NT2/D1 (cell line): ENCODE measurements around the gene FBXL13.

Experiments used
- SUZ12 ChIP-seq: IDR thresholded peaks from 2 replicates; pipeline ENCODE4 v1.6.1; 2011; ENCODE audit not compliant: insufficient read length, insufficient read depth; ENCODE audit errors: extremely low read depth
- YY1 ChIP-seq: IDR thresholded peaks from 2 replicates; pipeline ENCODE4 v1.6.1; 2011; ENCODE audit not compliant: insufficient read length, insufficient read depth
- ZNF274 ChIP-seq: IDR thresholded peaks from 2 replicates; pipeline ENCODE4 v1.6.1; 2011; ENCODE audit warnings: mild to moderate bottlenecking, low read depth, low read length

GRCh38 chr7:102834466-102834865 lies 240.1 kb downstream of the FBXL13 start:
- TF ChIP-seq ZNF274 (no peak), YY1 (no peak), SUZ12 (no peak)
